ENCODE data around the gene LRIG3.
"Not testable (repeated sequence)": the region's sequence is repeated elsewhere in the genome, so short reads cannot be mapped to it uniquely, and the experiment has no call there.

LRIG3 gene

GRCh38 chr12:58857206-58857605 lies 63.1 kb downstream of the LRIG3 start:
- not testable (repeated sequence) for DNase-seq

DNA sequence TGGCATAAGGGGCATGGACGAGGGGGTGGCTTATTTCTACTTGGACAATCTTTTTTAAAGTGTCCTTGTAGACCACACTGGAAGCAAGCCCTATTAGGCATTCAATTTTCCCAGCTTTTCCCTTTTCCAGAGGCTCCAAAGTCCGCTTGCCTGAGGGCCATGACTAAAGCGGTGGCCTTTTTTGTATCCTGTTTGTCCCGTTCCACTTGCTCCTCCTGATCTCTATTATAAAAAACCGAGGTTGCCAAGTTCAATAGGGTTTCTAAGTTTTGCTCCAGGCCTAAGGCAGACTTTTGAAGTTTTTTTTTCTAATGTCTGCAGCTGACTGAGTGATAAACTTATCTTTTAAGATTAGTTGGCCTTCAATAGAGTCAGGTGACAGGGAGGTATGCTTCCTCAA lies 64.7 kb downstream of the LRIG3 start:
- DNase-seq, result not testable (repeated sequence)

GRCh38 chr12:58850826-58851225 lies 69.5 kb downstream of the LRIG3 start:
- DNase-seq, result no peak

DNA sequence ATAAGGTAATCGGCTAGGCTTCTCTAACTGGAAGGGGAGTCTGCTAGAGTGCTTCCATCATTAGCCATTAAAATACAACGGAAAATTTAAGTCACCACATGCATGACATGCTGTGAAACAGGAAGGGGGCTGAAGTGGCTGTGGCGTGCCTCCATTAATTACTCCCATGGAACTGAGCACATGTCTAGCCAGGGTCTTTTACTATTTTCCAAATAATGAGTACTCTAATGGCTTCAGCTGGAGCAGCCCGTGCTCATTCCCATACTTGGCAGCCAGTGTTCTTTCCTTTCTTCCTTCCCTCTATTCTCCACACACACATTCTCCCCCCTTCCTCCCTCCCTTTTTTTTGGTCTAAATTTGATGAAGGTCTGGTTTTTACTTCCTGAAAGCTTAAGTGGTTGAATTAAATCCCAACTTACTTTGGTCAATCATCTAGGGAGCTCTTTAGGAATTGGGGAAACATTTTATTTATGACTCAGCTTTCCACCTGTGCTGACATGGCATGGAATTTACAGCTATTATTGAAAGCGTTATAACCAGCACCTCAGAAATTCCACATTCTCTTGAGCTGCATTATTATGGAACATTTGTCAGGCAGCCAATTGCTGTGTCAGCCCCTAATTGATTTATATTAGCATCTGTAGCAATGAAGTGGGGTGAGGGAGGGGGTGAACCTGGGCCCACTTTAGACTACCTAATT lies 72.3 kb downstream of the LRIG3 start:
- DNase-seq, result no peak

DNA sequence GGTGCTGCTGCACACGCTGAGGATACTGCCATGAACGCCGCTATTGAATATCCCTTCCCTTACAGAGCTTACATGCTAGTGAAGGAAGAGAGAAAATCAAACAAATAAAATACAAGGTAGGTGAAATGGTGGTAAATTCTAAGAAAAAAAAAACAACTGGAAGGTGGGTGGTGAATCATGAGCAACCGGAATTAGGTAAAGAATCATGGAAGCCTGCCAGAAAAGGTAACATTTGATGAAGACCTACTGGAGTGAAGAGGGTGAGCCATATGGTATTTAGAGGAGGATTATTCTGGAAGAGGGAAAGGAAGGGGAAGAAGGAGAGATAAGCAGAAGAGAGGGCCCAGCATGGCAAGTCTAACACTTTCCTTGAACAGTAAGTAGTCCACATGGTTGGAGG lies 76.1 kb downstream of the LRIG3 start:
- no peak for DNase-seq

DNA sequence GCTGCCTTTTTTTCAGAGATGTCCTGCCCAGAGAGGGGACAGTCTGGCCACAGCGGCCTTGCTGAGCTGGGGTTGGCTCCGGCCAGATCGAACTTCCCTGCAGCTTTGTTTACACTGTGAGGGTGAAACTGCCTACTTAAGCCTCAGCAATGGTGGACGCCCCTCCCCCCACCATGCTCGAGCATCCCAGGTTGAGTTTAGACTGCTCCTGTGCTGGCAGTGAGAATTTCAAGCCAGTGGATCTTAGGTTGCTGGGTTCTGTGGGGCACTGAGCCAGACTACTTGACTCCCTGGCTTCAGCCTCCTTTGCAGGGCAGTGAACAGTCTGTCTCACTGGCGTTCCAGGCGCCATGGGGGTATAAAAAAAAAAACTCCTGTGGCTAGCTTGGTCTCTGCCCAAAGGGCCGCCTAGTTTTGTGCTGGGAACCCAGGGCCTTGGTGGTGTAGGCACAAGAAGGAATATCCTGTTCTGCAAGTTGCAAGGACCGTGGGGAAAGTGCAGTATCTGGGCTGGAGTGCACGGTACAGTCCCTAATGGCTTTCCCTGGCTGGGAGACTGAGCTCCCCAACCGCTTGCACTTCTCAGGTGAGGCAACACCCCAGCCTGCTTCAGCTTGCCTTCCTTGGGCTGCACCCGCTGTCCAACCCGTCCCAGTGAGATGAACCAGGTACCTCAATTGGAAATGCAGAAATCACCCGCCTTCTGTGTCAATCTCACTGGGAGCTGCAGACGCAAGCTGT lies 79.1 kb downstream of the LRIG3 start:
- DNase-seq, result no peak

DNA sequence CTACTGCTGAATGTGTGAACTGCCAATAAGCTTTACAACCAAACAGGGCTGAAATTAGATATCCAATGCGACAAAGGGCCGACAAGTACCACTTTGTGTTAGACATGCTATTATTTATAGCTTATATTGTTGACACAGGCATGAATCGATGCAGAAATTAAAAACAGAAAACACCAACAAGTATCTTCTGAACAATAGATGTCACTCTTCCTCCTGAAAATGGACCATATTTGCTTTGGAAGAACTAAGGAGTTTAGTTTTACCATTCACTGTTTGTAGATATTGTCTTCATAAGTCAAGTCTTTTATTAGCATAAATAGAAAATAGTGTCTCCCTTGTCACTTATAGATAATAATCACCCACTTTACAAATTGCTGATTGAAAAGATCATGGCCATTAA lies 86.5 kb downstream of the LRIG3 start:
- peak; percentile 8 for DNase-seq

- no peak for DNase-seq
These were observed 87.4 kb downstream of the LRIG3 start for GRCh38 chr12:58832920-58833319.
